IgD-negative memory B cell (primary cell): ENCODE measurements around the gene RAB10. TPM values are rescaled to one million over a fixed set of nuclear protein-coding genes. Genes with fewer than 3 reads are reported as not detected.
"Not testable (repeated sequence)": the region's sequence is repeated elsewhere in the genome, so short reads cannot be mapped to it uniquely, and the experiment has no call there.

ENCODE experiments used
- H3K27ac Mint-ChIP-seq, 3 donors: one replicate each; pipeline ENCODE4 v1.8.0; 2020 to 2022; ENCODE audit warnings: mild to moderate bottlenecking in 3 of 3, mixed read lengths in 3 of 3, moderate library complexity in 1 of 3
- H3K27me3 Mint-ChIP-seq: one replicate; pipeline ENCODE4 v1.8.0; 2021; ENCODE audit warnings: mixed read lengths
- H3K36me3 Mint-ChIP-seq: one replicate; pipeline ENCODE4 v1.8.0; 2020; ENCODE audit warnings: mild to moderate bottlenecking, mixed read lengths
- H3K4me1 Mint-ChIP-seq, 3 donors: one replicate each; pipeline ENCODE4 v1.8.0; 2020 to 2022; ENCODE audit warnings: mixed read lengths in 3 of 3, mild to moderate bottlenecking in 1 of 3
- H3K4me3 Mint-ChIP-seq, 4 donors: one replicate each; pipeline ENCODE4 v1.8.0; 2020 to 2022; ENCODE audit warnings: mild to moderate bottlenecking in 4 of 4, mixed read lengths in 4 of 4, moderate library complexity in 3 of 4
- H3K9me3 Mint-ChIP-seq, 3 donors: one replicate each; pipeline ENCODE4 v1.8.0; 2020 to 2021; ENCODE audit warnings: mixed read lengths in 3 of 3, mild to moderate bottlenecking in 1 of 3
- polyA plus RNA-seq: library from polyadenylated mRNA; unstranded; fragments of 300-500 nt; fragmentation: Illumina TruSeq; gene quantifications from one replicate; pipeline ENCODE4 v1.2.3, GENCODE V29; 2021

RAB10 gene
- polyA plus RNA-seq, 1 donor from 2014 or later, result 86.1 TPM

DNA sequence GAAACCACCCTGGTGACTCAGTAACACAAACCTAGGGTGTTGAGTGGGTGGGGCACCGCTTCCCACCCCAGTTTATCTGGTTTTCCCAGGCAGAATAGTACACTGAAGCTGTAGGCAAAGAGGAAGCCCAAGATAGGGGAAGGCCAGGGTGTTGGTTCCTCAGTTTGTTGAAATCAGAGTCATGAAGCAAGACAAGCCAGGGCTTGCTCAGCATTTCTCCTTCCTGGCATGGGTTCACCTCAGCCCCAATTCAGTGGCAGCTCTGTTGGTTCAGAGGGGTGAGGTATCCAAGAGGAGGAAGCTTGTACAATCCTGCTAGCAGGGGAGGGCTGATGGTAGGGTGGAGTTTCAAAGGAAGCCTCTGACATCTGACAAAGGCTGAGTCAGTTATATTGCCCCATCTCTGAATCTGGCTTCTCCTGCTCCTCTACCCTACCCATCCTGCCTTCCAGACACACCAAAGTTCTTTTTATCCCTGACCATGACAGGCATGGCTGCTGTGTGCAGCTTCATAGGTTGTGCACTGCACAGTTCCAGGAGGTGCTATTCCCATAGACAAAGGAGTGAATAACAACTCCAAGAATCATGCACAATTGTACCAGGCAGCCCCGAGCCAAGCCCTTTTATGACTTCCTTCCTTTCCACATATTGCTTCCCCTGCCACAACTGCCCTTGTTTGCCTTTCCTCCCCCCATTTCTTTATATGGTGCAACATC, 24.9 kb upstream of the RAB10 start:
- Mint-ChIP-seq H3K36me3 (no peaks in the 10 kb centered on the region), H3K4me1 (peaks cover 0 to 1% (median 0%) of the 10 kb centered on the region in 3 donors), H3K4me3 (no peak overlapping the region), H3K27ac (peak overlapping the region in 1 of 3 donors; percentile 41), H3K9me3 (peaks cover 3 to 7% (median 4%) of the 10 kb centered on the region in 3 donors), H3K27me3 (peaks cover 1% of the 10 kb centered on the region)

DNA sequence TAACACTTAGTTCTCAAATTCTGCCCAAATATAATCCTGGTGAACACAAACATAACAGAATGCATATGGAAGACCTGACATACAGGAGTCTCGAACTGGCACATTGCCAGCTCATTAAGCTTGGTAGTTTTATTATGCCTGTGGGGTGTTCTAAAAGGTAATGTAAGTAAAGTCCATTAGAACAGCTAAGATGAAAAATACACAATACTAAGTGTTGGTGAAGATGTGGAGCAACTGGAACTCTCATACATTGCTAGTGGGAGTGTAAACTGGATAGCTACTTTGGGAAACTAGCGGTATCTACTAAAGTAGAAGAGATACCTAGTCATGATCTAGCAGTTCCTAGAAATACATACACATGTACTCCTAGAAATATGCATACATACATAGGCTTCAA, 24.3 kb upstream of the RAB10 start:
- H3K4me3 Mint-ChIP-seq, result no peak overlapping the region
- peaks cover 0 to 1% (median 0%) of the 10 kb centered on the region in 3 donors for H3K4me1 Mint-ChIP-seq
- H3K9me3 Mint-ChIP-seq, result peaks cover 3 to 7% (median 4%) of the 10 kb centered on the region in 3 donors
- peak overlapping the region in 1 of 3 donors; percentile 41 for H3K27ac Mint-ChIP-seq
- no peaks in the 10 kb centered on the region for H3K36me3 Mint-ChIP-seq
- H3K27me3 Mint-ChIP-seq, result peaks cover 1% of the 10 kb centered on the region

DNA sequence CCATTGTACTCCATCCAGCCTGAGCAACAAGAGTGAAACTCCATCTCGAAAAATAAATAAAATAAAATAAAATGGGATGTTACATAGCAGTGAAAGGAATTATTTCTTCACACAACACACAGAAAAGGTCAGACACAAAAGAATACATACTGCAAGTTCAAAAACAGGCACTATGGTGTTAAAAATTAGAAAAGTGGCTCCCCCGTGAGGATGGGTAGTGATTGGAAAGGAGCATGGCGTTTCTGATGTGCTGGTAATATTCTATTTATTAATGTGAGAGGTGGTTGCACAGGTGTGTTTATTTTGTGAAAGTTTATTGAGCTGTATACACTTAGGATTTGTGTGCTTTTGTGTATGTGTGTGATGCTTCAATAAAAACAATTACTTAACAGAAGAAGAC, 22.9 kb upstream of the RAB10 start:
- Mint-ChIP-seq H3K4me3 (no peak overlapping the region), H3K27me3 (peaks cover 1% of the 10 kb centered on the region), H3K27ac (no peak overlapping the region), H3K36me3 (no peaks in the 10 kb centered on the region), H3K4me1 (peaks cover 0 to 1% (median 0%) of the 10 kb centered on the region in 3 donors), H3K9me3 (peaks cover 3 to 7% (median 4%) of the 10 kb centered on the region in 3 donors)

DNA sequence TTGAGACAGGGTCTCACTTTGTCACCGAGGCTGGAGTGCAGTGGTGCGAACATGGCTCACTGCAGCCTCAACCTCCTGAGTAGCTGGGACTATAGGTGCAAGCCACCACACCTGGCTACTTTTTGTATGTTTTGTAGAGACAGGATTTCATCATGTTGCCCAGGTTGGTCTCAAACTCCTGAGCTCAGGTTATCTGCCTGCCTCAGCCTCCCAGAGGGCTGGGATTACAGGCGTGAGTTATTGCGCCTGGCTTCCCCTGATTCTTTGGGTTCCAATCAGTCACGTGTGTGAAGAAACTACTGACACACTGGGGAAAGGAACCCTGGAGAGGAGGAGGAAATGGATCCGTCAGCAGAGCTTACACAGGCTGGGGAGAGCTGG, 22.3 kb upstream of the RAB10 start:
- peaks cover 1% of the 10 kb centered on the region for H3K27me3 Mint-ChIP-seq
- H3K4me1 Mint-ChIP-seq, result peaks cover 0 to 1% (median 0%) of the 10 kb centered on the region in 3 donors
- no peaks in the 10 kb centered on the region for H3K36me3 Mint-ChIP-seq
- H3K27ac Mint-ChIP-seq, result no peak overlapping the region
- H3K9me3 Mint-ChIP-seq, result peaks cover 3 to 7% (median 4%) of the 10 kb centered on the region in 3 donors
- H3K4me3 Mint-ChIP-seq, result no peak overlapping the region

DNA sequence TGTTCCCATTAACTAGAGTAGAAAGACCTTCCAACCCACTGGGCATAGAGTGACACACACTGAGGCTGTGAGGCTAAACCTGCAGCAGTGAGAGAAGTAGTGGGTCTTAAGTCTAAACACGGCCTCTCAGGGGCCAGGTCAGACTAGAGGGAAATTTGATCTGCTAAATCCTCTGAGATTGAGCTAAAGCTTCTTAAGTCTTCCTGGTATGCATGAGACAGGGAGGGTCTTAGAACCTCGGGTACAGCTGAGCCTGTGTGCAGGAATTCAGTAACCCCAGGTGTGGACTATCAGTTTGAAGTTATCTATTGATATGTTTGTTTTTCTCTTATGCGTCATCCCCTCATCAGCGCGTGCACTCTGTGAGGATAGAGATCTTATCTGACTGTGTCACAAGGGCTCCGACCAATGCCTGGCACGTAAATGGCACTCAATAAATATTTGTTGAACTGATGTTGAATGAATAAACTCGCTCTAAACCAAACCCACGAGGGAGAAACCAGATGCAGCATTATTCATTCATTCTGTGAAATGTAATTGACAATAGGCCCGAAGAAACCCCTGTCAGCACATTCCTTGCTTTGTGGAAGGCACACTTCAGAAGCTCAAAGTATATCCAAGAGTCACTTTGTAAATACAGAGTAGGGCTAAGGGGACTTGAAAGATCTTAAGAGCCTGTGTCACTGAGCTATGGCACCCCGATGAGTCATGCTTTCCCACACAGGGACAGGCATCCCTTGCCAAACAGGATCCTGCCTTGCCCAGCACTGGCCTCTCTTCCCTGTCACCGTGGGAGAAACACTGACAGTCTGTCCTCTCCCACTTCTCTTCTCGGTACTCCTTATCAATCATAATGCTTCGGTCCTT, 21.7 kb upstream of the RAB10 start:
- Mint-ChIP-seq H3K27ac (no peak overlapping the region), H3K27me3 (peaks cover 1% of the 10 kb centered on the region), H3K4me1 (peaks cover 0 to 1% (median 0%) of the 10 kb centered on the region in 3 donors), H3K4me3 (no peak overlapping the region), H3K9me3 (peaks cover 3 to 7% (median 4%) of the 10 kb centered on the region in 3 donors), H3K36me3 (no peaks in the 10 kb centered on the region)

DNA sequence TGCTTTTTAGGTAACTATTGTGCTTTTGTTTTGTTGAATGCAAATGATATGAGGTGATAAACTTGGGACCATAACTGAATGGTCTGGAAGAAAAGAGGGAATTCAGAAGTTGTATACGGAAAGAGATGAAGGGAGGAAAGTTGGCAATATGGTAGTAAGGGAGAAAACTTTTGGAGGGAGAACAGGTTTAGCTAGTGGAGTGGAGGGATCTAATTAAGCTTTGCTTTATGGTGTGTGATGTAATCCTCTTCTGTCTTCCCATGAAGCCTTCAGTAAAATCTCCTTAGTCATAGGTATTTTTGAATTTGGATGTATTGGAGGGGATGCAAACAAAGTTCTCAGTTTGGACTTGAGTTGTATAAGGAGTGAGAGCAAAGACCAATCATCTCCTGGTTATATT, 20.2 kb upstream of the RAB10 start:
- peaks cover 1% of the 10 kb centered on the region for H3K27me3 Mint-ChIP-seq
- H3K4me1 Mint-ChIP-seq, result no peaks in the 10 kb centered on the region
- peaks cover 3 to 7% (median 4%) of the 10 kb centered on the region in 3 donors for H3K9me3 Mint-ChIP-seq
- no peak overlapping the region for H3K27ac Mint-ChIP-seq
- H3K4me3 Mint-ChIP-seq, result no peak overlapping the region
- no peaks in the 10 kb centered on the region for H3K36me3 Mint-ChIP-seq

DNA sequence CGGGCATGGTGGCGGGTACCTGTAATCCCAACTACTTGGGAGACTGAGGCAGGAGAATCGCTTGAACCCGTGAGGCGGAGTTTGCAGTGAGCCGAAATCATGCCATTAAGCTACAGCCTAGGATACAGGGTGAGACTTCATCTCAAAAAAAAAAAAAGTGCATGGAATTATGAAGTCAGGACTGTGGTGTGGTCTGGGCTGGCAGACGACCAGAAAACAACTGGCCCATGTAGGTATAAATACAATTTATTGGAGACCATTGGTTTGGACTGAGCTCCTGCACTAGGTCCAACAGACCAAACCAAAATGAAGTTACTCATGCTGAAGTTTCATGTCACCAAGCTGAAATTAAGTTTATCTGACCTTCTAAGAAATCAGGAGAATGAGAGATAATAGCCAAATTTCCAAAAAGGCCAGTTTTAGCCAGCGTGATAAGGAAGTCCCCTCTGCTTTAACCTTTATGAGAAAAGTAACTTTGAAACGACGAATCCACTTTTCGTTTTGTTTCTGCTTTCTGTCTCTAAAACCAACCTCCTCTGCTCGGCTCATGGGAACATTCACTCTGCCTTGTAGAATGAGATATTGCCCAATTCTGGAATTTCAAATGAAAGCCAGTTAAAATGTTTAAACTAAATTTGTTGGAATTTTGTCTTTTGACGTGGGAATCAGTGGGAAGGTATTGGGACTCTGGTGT, 17.7 kb upstream of the RAB10 start:
- Mint-ChIP-seq H3K27me3 (peaks cover 1% of the 10 kb centered on the region), H3K9me3 (no peaks in the 10 kb centered on the region), H3K36me3 (no peaks in the 10 kb centered on the region), H3K4me3 (no peak overlapping the region), H3K4me1 (no peaks in the 10 kb centered on the region), H3K27ac (no peak overlapping the region)

DNA sequence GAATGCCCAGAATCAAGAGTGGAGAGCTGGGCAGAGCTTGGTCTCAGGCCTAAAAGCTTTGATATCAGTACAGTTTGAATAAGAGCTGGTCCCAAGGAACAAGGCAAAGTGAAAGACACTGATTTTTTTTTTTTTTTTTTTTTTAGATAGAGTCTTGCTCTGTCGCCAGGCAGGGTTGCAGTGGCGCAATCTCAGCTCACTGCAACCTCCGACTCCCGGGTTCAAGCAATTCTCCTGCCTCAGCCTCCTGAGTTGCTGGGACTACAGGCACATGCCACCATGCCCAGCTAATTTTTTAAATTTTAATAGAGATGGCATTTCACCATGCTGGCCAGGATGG, 17.2 kb upstream of the RAB10 start:
- H3K27ac Mint-ChIP-seq, H3K36me3 Mint-ChIP-seq, H3K4me3 Mint-ChIP-seq, H3K9me3 Mint-ChIP-seq, H3K4me1 Mint-ChIP-seq, H3K27me3 Mint-ChIP-seq: not testable (repeated sequence)

DNA sequence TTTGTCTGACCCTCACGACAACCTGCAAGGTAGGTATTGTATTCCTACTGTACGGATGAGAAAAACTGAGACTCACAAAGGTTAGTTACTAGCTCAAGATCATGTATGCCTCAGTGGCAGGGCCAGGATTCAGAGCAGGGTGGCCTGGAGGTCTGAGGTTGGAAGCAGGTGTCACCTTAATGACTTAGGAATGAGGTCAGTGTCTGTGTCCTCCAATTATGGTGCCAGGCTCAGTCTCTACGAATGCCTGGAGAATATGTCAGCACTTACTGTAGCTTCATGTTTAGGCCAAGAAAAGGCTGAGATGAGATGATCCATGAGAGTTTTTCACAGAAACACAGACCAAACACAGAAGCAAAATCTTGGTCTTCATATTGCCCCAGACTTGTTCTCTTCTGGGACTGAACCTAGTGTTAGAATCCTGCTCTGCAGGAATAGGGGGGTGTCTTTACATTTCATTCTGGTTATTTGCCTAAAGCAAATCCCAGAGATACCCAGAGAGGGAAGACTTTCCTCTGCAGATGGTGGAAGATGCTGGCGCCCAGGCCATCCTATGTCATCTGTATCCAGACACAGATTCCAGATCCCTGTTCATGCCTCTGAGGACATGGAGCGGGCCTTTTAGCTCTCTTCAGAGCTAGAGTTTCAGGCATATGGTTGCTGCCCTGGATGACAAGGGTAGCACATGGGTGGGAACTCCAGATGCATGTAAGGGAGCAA, 16.3 kb upstream of the RAB10 start:
- no peak overlapping the region for H3K27ac Mint-ChIP-seq
- H3K4me1 Mint-ChIP-seq, result no peaks in the 10 kb centered on the region
- no peaks in the 10 kb centered on the region for H3K27me3 Mint-ChIP-seq
- no peaks in the 10 kb centered on the region for H3K9me3 Mint-ChIP-seq
- no peaks in the 10 kb centered on the region for H3K36me3 Mint-ChIP-seq
- H3K4me3 Mint-ChIP-seq, result no peak overlapping the region

DNA sequence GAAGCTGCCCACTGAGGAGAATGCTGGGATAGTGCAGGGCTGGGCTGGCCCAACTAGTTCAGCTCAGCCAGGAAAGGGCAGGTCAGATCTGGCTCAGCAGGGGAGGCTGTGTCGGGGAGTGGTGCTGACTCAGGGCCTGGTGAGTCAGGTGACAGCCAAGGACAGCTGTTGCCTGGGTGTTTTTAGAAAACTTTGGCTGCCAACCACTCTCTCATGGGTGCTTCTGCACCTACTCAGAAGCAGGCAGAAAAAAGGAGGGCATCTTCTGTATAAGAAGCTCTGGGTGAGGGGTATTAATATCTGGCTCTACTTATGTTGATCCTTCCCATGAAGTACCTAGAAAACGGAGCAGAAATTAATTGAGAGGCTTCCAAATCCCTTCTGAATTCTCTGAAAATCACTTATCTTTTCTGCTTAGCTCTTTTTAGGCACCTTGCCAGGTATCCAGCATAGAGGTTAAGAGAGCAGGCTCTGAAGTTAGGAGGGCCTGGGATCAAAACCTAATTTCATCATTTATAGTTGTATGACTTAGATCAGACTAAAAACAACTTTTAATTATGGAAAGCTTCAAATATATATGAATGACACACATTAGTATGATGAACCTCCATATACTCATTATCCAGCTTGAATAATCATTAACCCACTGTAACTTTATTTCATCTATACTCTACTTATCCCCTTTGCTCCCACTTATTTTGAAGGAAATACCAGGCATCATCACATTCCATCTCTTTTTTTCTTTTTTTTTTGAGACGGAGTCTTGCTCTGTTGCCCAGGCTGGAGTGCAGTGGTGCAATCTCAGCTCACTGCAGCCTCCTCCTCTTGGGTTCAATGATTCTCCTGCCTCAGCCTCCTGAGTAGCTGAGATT, 15.5 kb upstream of the RAB10 start:
- Mint-ChIP-seq H3K36me3 (no peaks in the 10 kb centered on the region), H3K27ac (no peak overlapping the region), H3K4me3 (no peak overlapping the region), H3K9me3 (no peaks in the 10 kb centered on the region), H3K4me1 (no peaks in the 10 kb centered on the region), H3K27me3 (no peaks in the 10 kb centered on the region)

DNA sequence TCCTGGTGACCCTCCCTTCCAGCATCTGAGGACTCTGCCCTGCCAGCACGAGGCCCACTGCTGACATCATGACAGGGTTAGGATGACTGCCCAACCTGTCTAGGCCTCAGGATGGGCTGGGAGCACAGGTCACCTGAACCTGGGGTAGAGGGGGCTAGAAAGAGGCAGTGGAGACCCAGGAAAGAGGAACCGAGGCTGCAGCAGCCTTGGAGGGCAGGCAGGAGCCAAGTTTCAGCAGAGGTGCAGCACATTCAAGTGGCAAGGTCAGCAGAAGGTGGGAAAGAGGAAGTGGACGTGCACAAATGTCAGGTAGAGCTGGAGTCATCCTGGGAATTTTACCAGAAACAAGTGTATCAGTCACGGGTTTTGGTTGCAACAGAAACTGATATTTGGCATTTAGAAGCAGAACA, 13.6 kb upstream of the RAB10 start:
- Mint-ChIP-seq H3K27ac (no peak overlapping the region), H3K4me3 (no peak overlapping the region), H3K27me3 (no peaks in the 10 kb centered on the region), H3K9me3 (no peaks in the 10 kb centered on the region), H3K36me3 (no peaks in the 10 kb centered on the region), H3K4me1 (no peaks in the 10 kb centered on the region)

DNA sequence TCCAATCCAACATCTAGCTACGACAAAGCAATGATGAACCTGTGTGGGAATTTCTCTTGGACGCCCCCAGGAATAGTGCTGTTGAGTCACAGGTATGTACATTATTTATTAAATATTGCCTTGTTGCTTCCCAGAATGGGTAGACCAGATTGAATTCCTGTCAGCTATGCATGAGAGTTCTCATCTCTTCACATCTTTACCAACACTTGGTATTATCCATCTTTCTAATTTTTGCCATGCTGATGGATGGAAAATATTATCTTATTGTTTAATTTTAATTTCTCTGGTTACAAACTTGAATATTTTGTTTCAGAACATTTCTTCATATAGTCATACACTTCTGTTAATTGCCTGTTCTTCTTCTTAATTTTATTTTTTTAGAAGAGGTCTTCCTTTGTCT, 9.6 kb upstream of the RAB10 start:
- H3K9me3 Mint-ChIP-seq, result no peaks in the 10 kb centered on the region
- H3K4me3 Mint-ChIP-seq, result no peak overlapping the region
- H3K27ac Mint-ChIP-seq, result no peak overlapping the region
- H3K4me1 Mint-ChIP-seq, result no peaks in the 10 kb centered on the region
- peaks cover 3% of the 10 kb centered on the region for H3K27me3 Mint-ChIP-seq
- no peaks in the 10 kb centered on the region for H3K36me3 Mint-ChIP-seq

DNA sequence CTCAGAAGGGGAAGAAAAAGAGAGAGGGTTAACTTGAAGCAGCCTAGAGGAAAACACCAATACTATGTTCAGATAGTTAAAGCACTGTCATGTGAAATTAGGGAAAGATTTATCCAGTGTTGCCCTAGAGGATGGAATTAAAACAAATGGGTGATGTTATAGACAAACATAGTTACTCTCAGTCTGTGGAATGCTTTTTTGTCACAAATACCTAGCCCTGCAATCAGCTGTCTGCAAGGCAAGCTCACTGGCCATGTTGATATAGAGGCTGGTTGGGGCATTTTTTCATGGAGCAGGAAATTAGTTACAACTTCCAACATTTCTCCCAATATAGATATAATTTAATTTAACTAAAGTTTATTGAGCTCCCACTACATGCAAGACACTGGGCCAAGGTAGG, 8.4 kb upstream of the RAB10 start:
- H3K27ac Mint-ChIP-seq, result no peak overlapping the region
- H3K4me1 Mint-ChIP-seq, result no peaks in the 10 kb centered on the region
- no peaks in the 10 kb centered on the region for H3K36me3 Mint-ChIP-seq
- peaks cover 3% of the 10 kb centered on the region for H3K27me3 Mint-ChIP-seq
- no peaks in the 10 kb centered on the region for H3K9me3 Mint-ChIP-seq
- H3K4me3 Mint-ChIP-seq, result no peak overlapping the region

DNA sequence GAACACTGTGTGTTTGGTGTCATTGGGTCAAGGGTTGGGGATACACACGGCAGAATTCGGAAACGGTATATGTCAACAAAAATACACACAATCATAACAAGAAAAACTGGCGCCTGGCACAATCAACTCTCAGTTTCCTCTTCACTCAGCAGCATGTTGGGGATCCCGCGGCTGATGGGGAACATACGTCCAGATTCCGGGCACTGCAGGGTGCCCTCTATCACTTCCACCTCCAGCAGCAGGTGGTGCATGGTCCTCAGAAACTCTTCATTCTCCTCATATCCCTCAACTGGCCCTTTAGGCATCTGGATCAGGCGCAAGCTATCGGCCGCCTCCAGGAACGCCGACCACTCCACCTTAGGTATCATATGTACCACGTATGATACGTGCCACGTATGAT, 5.8 kb upstream of the RAB10 start:
- not testable (repeated sequence) for H3K4me3 Mint-ChIP-seq, H3K9me3 Mint-ChIP-seq, H3K36me3 Mint-ChIP-seq, H3K27me3 Mint-ChIP-seq, H3K4me1 Mint-ChIP-seq, H3K27ac Mint-ChIP-seq
